Measurements from ENCODE around the gene PLXNC1. TPM values are rescaled to one million over a fixed set of nuclear protein-coding genes. Genes with fewer than 3 reads are reported as not detected.
"Not testable (repeated sequence)": the region's sequence is repeated elsewhere in the genome, so short reads cannot be mapped to it uniquely, and the experiment has no call there.

PLXNC1 gene
- total RNA-seq, 1 donor from 2014 or later = 1.8 TPM

DNA sequence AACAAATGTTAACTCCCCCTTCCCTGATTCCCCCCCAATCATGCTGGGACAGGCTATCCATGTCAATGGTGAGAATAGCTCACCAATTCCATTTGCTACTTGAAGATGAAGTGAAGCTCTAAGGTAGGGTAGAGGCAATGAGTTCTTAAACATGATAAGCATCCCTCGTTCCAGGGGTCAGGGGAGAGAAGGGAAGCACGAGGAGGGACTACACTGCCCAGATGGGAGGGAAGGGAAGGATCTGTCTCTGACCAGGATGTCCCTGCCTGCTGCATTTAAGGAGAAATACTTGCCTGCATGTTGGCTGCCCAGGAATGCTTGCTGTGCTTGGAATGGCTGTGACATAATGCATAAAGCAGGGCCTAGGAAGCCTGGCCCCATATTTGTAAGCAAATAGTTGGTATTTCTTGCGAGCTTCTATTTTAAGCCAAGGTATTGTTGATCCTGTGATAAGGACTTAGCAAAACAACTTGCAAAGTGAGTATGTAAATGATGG is 156.2 kb downstream of the PLXNC1 start:
- Histone ChIP-seq H3K4me1 (peaks cover 5 to 17% of the 10 kb centered on the region in 2 donors), H3K27ac (peak overlapping the region; percentile 55 to 63), H3K9me3 (no peaks in the 10 kb centered on the region), H3K36me3 (no peaks in the 10 kb centered on the region), H3K27me3 (no peaks in the 10 kb centered on the region), H3K4me3 (no peak overlapping the region)
- DNase-seq (ENCODE audit: low spot score in 2 of 2) = no peak
- intact Hi-C loops (cut with DNase I) = loop anchor here (5.0 kb wide), 1 partner anchor 42 kb away; no protein-coding TSS in a partner anchor
- TF ChIP-seq, protein P1, sequence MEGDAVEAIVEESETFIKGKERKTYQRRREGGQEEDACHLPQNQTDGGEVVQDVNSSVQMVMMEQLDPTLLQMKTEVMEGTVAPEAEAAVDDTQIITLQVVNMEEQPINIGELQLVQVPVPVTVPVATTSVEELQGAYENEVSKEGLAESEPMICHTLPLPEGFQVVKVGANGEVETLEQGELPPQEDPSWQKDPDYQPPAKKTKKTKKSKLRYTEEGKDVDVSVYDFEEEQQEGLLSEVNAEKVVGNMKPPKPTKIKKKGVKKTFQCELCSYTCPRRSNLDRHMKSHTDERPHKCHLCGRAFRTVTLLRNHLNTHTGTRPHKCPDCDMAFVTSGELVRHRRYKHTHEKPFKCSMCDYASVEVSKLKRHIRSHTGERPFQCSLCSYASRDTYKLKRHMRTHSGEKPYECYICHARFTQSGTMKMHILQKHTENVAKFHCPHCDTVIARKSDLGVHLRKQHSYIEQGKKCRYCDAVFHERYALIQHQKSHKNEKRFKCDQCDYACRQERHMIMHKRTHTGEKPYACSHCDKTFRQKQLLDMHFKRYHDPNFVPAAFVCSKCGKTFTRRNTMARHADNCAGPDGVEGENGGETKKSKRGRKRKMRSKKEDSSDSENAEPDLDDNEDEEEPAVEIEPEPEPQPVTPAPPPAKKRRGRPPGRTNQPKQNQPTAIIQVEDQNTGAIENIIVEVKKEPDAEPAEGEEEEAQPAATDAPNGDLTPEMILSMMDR (IDR thresholded peaks at IDR 0.05) = no peak

DNA sequence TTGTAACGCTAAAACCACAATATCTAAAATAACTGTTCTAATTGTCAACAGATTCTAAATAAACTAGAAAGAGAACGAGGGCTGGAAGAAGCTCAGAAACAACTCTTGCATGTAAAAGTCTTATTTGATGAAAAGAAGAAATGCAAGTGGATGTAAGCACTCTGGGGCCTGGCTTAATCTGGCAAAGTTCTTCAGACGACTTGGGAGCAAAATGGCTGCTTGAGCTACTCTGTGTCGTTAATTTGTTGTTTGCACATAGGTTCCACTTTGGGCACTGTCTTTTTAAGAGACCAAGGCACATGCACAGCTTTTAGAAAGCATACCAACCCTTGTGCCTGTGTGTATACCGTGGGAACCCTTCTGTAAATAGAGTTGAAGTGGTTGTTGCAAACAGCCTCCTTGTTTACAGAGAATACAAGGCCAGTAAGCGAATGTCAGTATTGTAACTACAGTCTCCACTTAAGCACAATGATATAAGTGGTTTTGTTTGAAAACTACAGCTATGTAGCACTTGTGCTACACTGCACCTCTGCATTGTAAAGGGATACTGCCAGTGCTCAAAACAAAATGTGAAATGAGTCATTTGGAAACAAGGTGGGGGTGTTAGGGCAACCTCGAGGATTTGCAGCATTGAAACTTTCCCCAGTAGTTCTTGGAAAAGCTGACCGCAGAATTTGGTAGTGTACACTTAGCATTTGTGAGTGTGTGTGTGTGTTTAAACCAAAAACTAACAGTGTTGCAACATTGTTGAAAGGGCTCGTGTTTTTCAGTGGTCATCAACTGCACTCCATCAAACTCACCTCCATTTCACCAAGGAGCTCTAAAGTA is 157.0 kb downstream of the PLXNC1 start:
- intact Hi-C loops (cut with DNase I) = loop anchor here (5.0 kb wide), 1 partner anchor 43 kb away; no protein-coding TSS in a partner anchor
- Histone ChIP-seq H3K27ac (peak overlapping the region; percentile 55 to 63), H3K4me1 (peaks cover 5 to 17% of the 10 kb centered on the region in 2 donors), H3K36me3 (no peaks in the 10 kb centered on the region), H3K9me3 (no peaks in the 10 kb centered on the region), H3K27me3 (no peaks in the 10 kb centered on the region), H3K4me3 (no peak overlapping the region)
- DNase-seq (ENCODE audit: low spot score in 2 of 2) = no peak
- TF ChIP-seq, protein P1 (IDR thresholded peaks at IDR 0.05) = no peak

DNA sequence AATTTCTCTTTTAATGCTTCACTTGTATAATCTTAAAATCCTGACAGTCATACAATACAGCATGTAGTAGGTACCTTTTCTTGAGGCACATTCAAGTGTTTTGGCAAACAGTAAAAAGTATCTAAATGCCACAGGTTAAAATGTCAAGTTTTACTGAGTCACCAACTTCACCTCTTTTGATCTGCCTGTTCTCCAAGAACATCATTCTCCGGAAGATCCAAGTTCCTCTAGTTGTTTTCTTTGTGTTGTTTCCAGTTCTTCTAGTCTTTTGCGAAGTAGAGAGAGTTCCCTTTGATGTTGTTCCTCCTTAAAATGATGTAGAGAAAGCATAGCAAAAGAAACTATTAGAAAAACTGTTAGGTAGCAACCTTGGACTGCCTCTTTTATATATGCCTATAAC is 160.2 kb downstream of the PLXNC1 start:
- no peaks in the 10 kb centered on the region for H3K36me3 ChIP-seq
- no peaks in the 10 kb centered on the region for H3K27me3 ChIP-seq
- intact Hi-C loops (cut with DNase I) = loop anchor here (5.0 kb wide), 1 partner anchor 46 kb away; no protein-coding TSS in a partner anchor
- H3K9me3 ChIP-seq = no peaks in the 10 kb centered on the region
- H3K27ac ChIP-seq = no peak overlapping the region
- TF ChIP-seq, protein P1 (IDR thresholded peaks at IDR 0.05) = no peak
- H3K4me3 ChIP-seq = no peak overlapping the region
- DNase-seq (ENCODE audit: low spot score in 2 of 2) = no peak
- peaks cover 5 to 17% of the 10 kb centered on the region in 2 donors for H3K4me1 ChIP-seq

DNA sequence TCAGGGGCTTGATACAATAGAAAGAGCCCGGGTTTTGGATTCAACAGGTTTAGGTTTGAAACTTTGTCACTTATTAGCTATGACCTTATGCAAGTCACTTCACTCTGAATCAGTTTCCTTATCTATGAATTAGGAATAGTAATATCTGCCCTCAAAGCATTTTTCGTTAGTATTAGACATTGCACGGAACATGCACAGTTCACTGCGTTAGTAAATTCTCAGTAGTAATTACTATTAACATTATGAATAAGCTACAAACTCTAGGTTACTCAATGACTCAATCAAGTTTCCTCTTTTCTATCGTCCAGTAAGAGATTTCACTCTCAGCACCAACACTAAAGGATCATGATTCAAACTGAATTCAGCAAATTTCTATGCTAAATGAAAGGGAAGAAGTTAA is 161.0 kb downstream of the PLXNC1 start:
- H3K9me3 ChIP-seq = peaks cover 0 to 3% of the 10 kb centered on the region in 2 donors
- no peak overlapping the region for H3K27ac ChIP-seq
- intact Hi-C loops (cut with DNase I) = loop anchor here (5.0 kb wide), 1 partner anchor 47 kb away; no protein-coding TSS in a partner anchor
- no peaks in the 10 kb centered on the region for H3K36me3 ChIP-seq
- no peaks in the 10 kb centered on the region for H3K27me3 ChIP-seq
- peaks cover 4 to 12% of the 10 kb centered on the region in 2 donors for H3K4me1 ChIP-seq
- DNase-seq (ENCODE audit: low spot score in 2 of 2) = no peak
- no peak overlapping the region for H3K4me3 ChIP-seq
- TF ChIP-seq, protein P1 (IDR thresholded peaks at IDR 0.05) = no peak

DNA sequence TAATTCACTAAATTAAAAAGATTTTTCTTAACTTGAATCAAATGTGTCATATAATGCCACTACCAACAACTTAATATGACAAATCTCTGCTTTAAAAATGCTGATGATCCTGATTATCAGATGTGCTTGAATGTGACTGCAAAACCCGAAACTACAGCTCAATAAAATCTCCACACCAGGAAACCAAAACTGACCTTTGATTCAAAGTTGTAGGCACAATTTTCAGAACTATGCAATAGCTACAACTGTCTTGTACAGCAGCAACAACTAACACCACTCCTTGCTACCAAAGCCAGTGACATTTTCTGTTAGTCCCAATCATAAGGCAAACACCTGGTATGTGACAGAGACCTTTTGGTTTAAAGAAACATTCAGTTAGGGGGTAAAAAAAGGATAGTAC is 164.0 kb downstream of the PLXNC1 start:
- no peaks in the 10 kb centered on the region for H3K27me3 ChIP-seq
- peaks cover 0 to 18% of the 10 kb centered on the region in 2 donors for H3K9me3 ChIP-seq
- H3K4me1 ChIP-seq = no peaks in the 10 kb centered on the region
- no peak for DNase-seq (ENCODE audit: low spot score in 2 of 2)
- no peaks in the 10 kb centered on the region for H3K36me3 ChIP-seq
- H3K27ac ChIP-seq = no peak overlapping the region
- no peak overlapping the region for H3K4me3 ChIP-seq
- intact Hi-C loops (cut with DNase I) = no loop called here
- TF ChIP-seq, protein P1 (IDR thresholded peaks at IDR 0.05) = no peak

DNA sequence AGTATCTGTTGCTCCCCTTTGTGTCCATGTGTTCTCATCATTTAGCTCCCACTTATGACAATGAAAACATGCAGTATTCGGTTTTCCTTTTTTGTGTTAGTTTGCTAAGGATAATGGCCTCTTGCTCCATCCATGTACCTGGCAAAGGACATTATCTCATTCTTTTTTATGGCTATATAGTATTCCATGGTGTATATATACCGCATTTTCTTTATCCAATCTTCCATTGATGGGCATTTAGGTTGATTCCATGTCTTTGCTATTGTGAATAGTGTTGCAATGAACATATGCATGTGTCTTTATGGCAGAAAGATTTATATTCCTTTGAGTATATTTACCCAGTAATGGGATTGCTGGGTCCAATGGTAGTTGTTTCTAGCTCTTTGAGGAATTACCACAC is 168.2 kb downstream of the PLXNC1 start:
- H3K27me3 ChIP-seq; H3K27ac ChIP-seq; DNase-seq (ENCODE audit: low spot score in 2 of 2); H3K4me3 ChIP-seq; intact Hi-C loops (cut with DNase I); H3K36me3 ChIP-seq; H3K4me1 ChIP-seq: not testable (repeated sequence)
- peaks cover 14 to 54% of the 10 kb centered on the region in 2 donors for H3K9me3 ChIP-seq
